ENCODE measurements around the gene TRERF1.

TRERF1 gene

DNA sequence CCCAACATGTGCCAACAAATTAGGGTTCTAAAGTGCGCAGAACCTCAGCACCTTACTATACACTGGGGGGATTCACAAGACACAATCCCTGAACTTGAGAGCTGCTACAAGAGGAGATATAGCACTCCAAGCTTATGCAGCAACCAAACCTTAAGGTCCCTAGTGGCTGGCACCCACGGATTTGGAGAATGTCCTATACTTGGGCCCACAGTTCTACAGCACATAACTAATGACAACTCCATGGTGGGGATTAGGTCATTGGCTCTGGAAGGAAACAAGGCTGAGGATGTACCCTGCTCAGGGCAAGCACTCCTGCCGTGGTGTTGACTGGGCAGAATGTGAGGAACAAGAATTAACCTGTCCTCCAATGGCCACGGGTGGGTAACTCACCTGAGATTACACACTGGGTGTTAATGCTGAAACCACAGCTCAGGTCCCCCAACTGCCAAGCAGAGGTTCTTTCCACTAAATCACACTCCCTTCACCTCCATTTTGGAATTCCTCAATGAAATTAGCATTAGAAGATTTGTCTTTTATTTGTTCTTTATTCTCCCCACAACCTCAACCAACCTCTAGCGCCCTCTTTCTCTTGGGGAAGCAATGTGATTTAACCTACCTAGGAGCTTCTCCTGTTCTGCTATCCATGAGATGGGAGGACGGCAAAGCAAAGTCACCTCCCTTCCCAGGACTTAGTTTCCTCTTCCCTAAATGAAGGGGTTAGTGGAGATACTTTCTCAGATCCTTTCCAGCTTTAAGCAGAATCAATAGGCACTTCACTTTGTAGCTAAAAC is 32.0 kb downstream of the TRERF1 start:
- DNase-seq: no peak

DNA sequence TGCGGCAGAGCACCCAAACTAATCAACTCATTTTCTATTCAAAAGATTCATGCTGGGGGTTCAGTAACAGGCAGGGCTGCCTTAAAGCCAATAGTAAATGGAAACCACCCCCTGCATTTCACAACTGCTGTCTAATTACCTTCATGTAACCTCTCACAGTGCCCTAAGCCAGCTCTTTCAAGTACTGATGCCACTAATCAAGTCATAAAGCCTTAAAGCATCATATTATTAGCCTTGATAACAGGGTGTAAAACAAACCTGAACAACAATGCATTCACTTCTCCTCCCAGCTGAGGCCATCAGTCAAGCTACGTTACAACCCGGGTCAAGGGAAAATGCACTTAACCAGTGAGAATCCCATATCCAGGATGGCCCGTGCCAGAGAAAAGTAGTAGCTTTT is 33.0 kb downstream of the TRERF1 start:
- no peak for DNase-seq

DNA sequence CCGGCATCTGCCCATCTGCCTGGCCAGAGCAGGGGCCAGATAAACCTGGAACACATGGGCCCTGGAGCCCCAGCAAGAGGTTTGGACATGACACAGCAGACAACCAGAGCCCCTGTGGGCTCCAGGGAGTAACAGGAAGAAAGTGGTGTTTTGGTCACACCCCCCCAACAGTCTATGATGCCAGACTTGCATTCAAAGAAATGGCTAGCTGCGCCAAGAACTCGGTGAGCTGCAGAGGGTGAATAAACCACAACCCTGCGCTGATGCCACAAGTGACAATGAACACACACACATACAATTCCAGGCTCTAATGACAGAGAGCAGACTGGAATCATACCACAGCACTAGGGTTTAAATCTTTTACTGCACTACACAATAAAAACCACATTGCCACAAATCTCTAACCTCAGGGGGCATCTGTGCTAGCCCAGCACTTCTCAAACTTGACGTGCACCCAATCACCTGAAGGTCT is 34.0 kb downstream of the TRERF1 start:
- DNase-seq: peak; percentile 37

DNA sequence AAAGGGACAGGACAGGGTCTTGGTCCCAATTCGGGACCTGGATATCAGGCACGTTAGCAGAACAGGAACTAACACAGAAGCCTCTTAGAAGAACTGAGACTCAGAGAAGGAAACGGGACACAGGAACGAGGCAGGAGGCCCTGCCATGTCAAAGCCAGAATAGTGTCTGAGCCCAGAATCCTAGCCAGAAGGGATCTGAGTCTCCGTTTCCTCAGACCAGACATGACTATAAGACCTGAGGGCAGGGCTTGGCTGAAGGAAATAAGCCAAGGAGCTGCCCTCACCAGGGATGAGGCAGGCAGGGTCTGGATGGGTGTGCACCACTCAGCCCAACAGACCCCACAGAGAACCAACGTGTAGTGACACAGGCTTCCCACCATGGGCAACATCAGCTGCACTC is 40.3 kb downstream of the TRERF1 start:
- DNase-seq: no peak

DNA sequence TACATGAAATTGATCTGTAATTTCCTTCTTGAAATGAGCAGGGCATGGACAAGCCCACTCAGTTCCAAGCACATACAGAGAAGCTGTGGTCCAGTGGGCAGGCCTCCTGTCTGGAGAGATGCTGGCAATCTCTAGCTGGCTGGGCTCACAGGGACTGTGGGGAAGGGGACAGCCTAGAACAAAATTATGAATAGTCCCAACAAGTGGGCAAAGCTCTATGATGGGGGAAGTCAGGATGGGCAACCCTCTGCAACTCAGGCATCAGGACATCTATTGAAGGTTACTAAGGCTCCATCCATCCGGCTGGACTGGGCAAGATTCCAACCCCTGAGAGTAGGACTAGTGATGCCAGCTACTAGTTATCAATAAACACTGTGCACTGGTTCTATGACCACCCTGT is 40.9 kb downstream of the TRERF1 start:
- DNase-seq: no peak

DNA sequence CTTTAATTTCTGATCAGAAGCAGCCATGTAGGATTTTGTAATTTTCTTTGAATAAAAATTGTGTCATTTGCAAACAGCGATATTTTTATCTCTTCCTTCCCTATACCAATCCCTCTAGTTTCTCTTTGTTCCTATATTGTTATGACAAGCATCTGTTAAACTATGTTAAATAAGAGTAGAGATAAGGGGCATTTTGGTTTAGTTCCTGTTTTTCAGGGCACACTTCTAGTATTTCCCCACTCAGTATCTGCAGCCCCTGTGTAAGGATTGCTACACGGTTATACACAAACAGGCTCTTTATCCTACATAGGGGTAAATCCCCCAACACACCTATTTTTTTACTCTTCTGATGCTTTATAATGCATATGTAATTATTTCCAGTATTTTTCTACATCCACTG is 42.1 kb downstream of the TRERF1 start:
- no peak for DNase-seq

DNA sequence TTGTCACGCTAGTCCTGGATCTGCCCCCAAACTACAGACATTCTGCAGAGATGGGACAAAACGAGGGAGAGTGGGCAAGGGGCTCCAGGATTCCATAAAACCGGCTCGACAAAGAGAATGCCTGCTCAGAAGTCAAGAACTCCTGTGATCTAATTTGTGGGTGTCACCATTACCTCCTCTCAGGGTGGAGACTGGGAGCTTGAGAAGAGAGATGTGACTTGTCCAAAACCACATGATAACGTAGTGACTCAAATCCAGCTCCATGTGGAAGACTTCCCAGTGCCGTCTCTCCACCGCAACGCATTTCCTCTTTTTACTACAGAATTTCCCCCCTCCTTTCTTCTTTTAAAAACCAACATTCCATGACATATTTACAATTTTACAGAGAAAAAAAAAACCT is 44.3 kb downstream of the TRERF1 start:
- DNase-seq: no peak

DNA sequence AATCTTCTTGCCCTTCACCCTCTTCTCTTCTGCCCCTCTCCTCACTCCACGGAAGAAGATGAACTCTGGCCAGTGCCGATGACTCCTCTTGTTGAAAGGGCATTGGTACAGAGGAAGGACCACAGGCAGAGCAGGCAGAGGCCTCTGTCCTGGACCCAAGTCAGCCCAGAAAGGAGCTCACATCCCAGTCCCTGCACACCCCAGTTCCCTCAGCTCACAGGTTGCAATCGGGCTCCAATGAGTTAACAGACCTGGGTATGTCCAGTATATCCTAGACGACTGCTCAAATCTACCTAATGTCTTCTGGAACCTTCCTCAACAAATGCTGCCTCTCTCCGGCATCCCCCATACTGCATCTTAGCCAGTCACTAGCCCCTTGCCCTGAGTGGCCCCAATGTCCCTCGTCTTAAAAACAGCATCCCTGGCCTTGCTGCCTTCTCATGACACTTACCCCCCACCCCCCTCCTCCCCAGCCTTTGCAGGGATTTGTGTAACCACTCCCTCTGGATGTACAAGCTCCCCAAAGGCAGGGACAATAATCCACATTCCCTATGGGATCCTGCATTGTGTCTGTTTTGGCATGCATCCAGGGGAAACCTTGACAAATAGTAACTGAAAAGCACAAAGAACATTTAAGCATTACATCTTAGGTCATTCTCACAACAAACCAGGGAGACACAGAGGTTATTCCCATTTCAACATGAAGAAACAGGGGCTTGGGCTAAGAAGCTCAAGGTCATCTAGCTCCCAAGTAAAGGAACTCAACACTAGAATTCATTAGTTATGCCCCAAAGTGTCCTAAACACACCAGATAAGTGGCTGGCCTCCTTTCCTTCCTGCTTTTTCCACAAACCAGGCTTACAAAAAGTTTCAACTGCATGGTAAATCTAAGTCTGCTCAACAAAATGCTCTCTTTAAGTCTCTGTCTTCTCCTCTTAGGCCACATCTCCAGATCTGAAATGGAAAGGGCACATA is 45.1 kb downstream of the TRERF1 start:
- no peak for DNase-seq

DNA sequence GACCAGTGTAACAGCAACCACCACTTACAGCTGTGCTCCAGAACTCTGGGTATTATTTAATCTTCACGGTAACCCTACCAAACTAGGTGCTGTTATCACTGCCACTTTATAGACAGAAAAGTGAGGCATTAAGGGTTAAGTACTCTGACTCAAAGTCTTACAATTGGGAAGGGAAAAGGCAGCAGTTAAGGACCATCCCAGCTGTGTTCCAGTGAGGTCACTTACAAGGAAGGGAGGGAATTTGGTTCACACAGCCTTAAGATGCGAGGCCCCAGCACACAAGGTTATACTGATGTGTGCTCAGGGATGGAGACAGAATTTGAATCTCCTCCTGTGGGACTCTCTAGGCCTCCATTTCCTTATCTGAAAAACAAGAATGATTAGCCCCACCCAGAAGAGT is 46.7 kb downstream of the TRERF1 start:
- DNase-seq: no peak

DNA sequence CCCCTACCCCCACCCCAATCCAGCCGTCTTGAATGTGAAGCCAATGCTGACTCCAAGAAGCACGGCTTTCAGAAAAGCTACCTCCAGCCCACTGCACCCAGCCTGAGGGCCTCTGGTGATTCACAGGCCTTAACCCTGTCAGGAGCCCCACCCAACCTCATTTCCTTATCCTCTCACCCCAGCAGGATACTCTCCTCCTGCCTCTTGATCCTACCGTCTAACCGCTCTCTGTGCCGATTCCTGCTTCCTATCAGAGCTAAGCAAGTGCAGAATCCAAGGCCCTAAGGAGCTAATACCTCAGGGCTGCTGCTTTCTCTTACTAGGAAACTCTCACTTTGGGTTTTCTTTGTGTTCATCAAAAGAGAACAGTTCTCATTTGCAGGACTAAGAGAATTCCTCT is 47.2 kb downstream of the TRERF1 start:
- peak; percentile 21 for DNase-seq

DNA sequence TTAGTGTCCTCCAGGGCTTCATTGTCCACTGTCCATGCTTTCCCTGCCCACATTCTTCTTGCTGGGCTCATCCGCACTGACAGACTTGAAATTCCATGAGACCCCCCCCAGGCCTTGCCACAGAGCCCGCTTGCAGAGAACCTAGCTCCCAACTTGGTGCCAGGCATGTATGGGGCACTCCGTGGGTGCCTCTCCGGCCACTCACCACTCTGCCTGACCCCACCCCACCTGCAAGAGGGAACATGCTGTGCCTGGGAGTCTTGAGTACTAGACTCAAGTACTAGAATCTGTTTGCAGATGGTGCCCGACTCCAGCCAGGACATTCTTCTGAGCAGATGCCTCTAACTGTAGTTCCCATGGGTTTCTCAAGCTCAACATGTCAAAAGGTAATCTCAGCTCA is 47.9 kb downstream of the TRERF1 start:
- no peak for DNase-seq

DNA sequence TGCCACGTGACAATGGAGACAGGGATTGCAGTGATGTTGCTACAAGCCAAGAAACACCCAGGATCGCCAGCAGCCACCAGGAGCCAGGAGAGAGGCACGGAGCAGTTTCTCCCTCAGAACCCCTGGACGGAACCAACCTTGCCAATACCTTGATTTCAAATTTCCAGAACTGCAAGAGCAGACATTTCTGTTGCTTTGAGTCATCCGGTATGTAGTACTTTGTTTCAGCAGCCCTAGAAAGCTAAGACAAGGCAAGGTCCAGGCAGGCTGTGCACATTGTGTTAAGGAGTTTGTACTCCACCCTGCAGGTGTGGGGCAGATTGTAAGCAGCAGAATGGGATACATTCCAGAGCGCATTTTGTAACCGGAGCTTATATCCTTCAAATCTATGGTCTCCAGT is 48.3 kb downstream of the TRERF1 start:
- no peak for DNase-seq

DNA sequence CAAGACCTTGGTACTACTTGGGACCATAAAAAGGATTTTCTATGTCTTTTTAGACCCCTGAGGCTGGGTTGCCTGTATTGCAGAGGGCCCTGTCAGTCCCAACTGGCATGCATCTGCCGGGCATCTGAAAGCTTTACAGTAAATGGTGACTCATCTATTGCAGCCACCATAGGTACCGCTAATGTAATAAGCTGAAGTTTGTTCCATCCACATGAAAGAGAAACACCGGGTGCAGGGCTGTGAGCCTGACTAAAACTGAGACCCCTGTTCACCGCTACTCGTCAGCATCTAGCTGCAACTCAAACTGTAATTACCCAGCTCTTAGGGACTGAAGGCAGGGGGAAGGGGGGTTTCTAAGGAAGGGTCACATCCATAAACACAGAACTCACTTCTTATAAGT is 49.5 kb downstream of the TRERF1 start:
- peak; percentile 65 for DNase-seq

DNA sequence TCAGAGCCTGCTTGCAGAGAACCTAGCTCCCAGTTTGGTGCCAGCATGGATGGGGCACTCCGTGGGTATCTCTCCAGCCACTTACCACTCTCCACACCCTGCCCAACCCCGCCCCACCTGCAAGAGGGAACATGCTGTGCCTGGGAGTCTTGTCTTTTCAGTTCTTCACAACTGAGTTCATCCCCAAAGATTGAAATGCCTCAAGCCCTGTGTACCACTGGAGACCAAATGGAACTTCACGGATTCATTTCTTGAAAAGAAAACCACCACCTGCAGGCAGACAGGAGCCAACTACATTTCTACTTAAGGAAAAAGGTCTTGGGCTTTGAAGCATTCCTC is 50.1 kb downstream of the TRERF1 start:
- DNase-seq: no peak

DNA sequence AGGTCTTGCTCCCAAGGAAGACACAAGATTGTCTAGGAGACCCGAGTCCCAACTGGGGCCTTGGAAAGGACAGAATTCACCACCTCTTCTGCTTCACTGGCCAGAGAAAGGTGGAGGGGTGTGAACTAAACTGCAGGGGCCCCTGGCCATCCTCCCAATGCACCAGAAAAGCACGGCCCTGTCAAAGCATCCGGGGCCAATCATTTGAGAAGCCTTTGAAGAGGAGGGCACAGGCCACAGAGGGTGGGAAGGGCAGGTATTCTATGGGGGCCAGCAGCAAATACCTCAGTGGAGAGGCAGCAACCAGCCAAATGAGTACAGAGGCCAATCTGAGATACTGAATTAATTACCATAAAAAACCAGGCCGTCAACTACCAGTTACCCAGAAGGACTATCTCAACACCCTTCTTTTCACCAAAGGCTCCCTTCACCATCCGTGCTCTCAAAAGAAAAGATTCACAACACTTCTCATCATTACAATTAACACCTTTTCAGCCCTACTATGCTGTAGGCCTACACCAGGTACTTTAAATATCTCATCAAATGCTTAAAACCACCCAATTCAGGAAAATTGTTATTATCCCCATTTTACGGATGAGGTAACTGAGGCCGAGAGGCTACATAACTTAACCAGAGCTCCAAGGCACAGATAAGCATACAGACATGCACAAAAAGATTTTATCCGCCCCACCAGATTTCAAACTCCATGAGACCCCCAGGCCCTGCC is 50.7 kb downstream of the TRERF1 start:
- DNase-seq: no peak

DNA sequence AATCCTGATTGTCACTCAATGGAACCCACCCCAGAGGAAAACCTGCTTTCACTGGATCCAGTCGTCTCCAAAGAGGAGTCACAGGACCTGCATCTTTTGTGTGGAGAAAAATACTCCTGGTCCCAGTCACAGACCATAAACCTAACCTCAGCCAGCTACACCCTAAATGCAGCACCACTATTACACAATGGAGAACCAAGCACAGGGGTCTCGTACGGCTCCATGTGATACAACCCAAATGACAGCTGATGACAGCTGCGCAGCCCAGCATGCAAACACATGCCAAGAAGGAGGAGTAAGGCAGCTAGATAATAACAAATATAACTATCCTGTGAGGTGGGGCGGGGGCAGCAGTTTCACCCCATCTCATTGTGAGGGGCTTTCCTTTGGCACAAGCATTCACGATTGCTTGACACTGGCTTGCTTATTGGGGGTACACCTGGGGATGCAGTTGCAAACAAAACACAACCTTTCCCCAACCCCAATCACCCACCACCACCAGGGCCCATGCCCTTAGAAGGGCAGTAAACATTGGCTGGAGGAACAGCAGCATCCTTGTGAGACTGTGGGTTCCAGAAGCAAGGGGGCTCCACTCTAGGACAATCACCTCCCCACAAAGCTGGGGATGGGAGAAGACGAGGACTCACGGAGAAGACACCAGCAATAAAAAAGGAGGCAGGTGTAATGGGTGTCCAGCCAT is 51.5 kb downstream of the TRERF1 start:
- no peak for DNase-seq

DNA sequence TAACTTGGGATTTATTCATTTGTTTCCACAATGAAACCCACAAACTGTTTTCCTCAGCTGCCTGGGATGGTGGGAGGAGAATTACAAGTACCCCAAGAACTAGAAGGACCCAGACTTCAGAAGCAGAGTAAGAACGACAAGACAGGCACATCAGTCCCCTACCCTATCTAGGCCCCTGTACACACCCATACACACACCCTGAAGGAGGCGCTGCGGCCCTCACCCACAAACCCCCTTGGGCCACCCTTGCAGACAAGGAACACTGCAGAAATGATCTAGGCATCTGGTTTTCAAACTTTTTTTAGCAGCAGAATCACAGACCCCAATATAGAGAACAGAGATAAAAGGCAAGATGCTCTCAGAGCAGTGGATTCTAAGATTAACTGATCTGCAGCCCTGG is 55.0 kb downstream of the TRERF1 start:
- no peak for DNase-seq

DNA sequence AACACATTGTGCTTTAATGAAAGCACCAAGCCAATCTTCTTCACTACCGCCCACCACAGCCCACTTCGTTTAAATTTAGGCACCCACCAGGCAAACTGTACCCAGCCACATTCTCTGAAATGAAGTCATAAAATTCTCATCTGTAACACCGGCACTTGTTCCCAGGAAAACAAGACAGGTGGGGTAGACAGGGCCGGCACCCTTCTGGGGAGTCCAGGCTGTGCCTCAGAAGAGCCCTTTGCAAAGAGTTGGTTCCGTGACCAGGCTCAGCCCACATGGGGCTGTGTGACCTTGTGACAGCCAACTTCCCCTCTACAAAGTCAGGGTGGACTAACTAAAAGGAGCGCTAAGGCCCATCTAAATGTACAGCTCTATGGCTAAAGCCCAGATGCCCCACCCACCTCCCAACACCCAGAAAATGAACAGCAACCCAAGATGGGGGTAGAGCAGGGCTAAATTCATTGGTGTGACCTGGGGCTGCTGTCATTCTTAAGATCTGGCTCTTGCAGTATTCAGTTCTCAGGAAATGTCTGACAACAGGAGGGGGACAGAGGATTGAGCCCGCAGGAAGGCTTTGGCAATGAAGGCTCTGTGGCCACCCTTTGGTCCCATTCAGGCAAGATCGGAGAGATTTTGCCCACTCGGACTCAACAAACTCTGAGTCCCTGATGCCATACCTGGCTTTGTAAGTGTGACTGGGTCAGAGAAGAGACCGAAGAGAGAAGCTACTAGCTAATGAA is 56.7 kb downstream of the TRERF1 start:
- DNase-seq: no peak

DNA sequence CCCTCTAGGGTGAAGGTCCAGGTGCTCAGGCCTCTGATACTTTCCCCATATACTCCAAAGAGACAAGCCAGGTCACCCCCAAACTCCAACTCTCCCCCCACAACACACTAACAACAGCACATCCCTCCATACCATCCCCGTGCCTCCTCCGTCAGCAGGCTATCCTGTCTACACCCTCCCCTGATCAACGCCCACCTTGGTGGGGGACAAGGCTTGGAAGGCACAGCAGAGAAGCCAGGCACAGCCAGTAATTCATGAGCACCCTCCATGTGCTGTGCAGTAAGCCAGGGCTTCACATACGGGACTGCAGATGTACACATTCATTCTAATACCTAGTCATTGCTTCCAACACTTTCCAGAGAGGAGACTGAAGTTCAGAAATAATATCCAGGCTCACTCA is 57.6 kb downstream of the TRERF1 start:
- no peak for DNase-seq

DNA sequence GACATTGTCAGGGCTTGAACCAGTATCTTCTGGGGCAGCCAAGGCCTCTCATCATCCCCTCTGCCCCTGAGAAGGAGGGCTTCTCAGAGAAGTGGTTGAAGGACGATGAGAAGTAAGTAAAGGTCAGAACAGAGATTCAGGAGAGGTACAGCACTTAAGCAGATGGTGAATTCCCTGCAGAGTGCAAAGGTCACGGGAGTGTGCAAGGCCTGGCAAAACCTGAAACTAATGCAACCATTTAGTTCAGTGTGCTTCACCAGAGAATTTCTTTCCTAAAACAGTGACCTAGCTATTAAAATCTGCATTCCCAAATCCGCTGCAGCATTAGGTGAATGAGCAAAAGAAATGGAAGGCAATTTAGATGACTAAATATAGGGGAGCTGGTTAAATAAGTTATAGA is 58.4 kb downstream of the TRERF1 start:
- no peak for DNase-seq

DNA sequence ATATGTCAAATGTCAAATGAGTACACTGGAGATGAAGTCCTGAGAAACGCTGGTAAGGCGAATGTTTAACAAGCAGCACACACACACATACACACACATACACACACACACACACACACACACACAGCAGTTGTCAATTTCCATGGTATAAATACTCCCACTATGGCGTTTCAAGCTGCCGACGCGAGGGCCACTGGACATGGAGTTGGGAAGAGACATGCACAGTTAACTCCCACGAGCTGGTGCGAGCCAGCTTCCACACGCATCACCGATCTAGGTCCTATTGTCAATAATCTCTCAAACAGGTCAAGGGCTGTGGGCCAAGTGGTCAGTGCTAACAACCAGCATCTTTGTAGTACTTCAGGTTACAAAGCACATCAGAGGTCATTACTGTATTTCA is 58.9 kb downstream of the TRERF1 start:
- DNase-seq: no peak

DNA sequence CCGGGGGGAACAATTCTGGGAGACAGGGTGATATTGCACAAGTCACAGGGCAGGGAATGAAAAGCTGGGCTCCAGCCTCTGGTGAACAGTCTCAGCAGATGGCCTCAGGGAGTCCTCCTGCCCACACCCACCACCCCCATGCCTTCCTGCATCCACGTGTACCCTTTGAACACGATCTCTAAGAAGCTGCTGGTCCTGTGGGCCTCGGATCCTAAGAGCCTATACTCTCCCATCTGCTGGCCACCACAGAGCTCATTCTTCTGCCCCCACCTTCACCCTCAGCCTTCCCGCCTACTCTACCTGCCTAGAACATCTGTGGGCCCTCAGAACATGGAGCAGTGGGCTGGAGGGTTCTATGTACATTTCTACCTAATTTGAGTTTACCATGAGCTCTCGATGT is 60.3 kb downstream of the TRERF1 start:
- no peak for DNase-seq
